A204.1 (cell line): ENCODE results near the gene FMO1.
"Not testable (repeated sequence)": the region's sequence is repeated elsewhere in the genome, so short reads cannot be mapped to it uniquely, and the experiment has no call there.

Source experiments
- FAIRE-seq: peaks from 2 replicates; lab custom pipeline; 2012; peaks lifted over from hg19 to GRCh38; lab: Jason Lieb, UNC

The FMO1 gene

GRCh38 chr1:171286032-171286705 is 37.9 kb downstream of the FMO1 start:
- no peak for FAIRE-seq

GRCh38 chr1:171290621-171291020 is 42.3 kb downstream of the FMO1 start:
- FAIRE-seq = no peak

- FAIRE-seq = no peak
These were observed 44.5 kb downstream of the FMO1 start for GRCh38 chr1:171292799-171293198.

GRCh38 chr1:171295383-171295782 is 47.1 kb downstream of the FMO1 start:
- FAIRE-seq = not testable (repeated sequence)

GRCh38 chr1:171295821-171296220 is 47.5 kb downstream of the FMO1 start:
- no peak for FAIRE-seq

- no peak for FAIRE-seq
These were observed 48.6 kb downstream of the FMO1 start for GRCh38 chr1:171296897-171297296.

- no peak for FAIRE-seq
These were observed 50.4 kb downstream of the FMO1 start for GRCh38 chr1:171298696-171299095.

GRCh38 chr1:171299342-171299741 is 51.0 kb downstream of the FMO1 start:
- FAIRE-seq = no peak

- no peak for FAIRE-seq
These were observed 52.1 kb downstream of the FMO1 start for GRCh38 chr1:171300401-171300800.

GRCh38 chr1:171310661-171311087 is 62.4 kb downstream of the FMO1 start:
- no peak for FAIRE-seq

GRCh38 chr1:171311771-171312558 is 63.7 kb downstream of the FMO1 start:
- FAIRE-seq = no peak

- no peak for FAIRE-seq
These were observed 65.1 kb downstream of the FMO1 start for GRCh38 chr1:171313319-171313834.

GRCh38 chr1:171313835-171314320 is 65.6 kb downstream of the FMO1 start, which contains the start of gene FMO4:
Gene FMO4 (plus strand): TSS chr1:171314183. CDS start chr1:171319826, 5,643 bp downstream.
- FAIRE-seq = peak; percentile 99

- no peak for FAIRE-seq
These were observed 81.0 kb downstream of the FMO1 start for GRCh38 chr1:171329251-171329650.

GRCh38 chr1:171334024-171334640 is 85.8 kb downstream of the FMO1 start:
- FAIRE-seq = no peak
